H9 (cell line): ENCODE measurements around the gene CLCN3. TPM values are rescaled to one million over a fixed set of nuclear protein-coding genes. Genes with fewer than 3 reads are reported as not detected.

Experiments used
- DNase-seq: peaks from one replicate; pipeline ENCODE4 v3.0.0-alpha.2; 2017
- H2AFZ ChIP-seq: one replicate; pipeline ENCODE4 v1.6.1; 2013; ENCODE audit warnings: mild to moderate bottlenecking, low read length, control low read depth, moderate library complexity
- H2AK5ac ChIP-seq: 2 replicates; pipeline ENCODE4 v1.6.1; 2013; ENCODE audit warnings: low read length, control low read depth, mixed read lengths; ENCODE audit not compliant: insufficient read length
- H2BK120ac ChIP-seq: one replicate; pipeline ENCODE4 v1.6.1; 2013; ENCODE audit warnings: low read depth, mild to moderate bottlenecking, low read length, control low read depth, inconsistent platforms; ENCODE audit not compliant: poor library complexity, severe bottlenecking
- H2BK12ac ChIP-seq: 2 replicates; pipeline ENCODE4 v1.6.1; 2013; ENCODE audit warnings: low read length, control low read depth, mixed read lengths, low read depth; ENCODE audit not compliant: insufficient read length
- H2BK15ac ChIP-seq: 2 replicates; pipeline ENCODE4 v1.6.1; 2013; ENCODE audit warnings: low read depth, low read length, control low read depth
- H2BK20ac ChIP-seq: one replicate; pipeline ENCODE4 v1.6.1; 2013; ENCODE audit warnings: low read depth, mild to moderate bottlenecking, low read length, control low read depth, inconsistent platforms; ENCODE audit not compliant: poor library complexity, severe bottlenecking
- H2BK5ac ChIP-seq: 2 replicates; pipeline ENCODE4 v1.6.1; 2013; ENCODE audit warnings: low read length, control low read depth, mixed read lengths; ENCODE audit not compliant: insufficient read length
- H3K14ac ChIP-seq: 2 replicates; pipeline ENCODE4 v1.6.1; 2013; ENCODE audit warnings: low read length, control low read depth; ENCODE audit not compliant: insufficient read depth
- H3K18ac ChIP-seq: 2 replicates; pipeline ENCODE4 v1.6.1; 2013; ENCODE audit warnings: low read depth, mild to moderate bottlenecking, mixed read lengths, low read length, control low read depth; ENCODE audit not compliant: insufficient read length
- H3K23ac ChIP-seq: 2 replicates; pipeline ENCODE4 v1.6.1; 2013; ENCODE audit warnings: low read length, control low read depth, mixed read lengths, low read depth; ENCODE audit not compliant: insufficient read length
- H3K23me2 ChIP-seq: 2 replicates; pipeline ENCODE4 v1.6.1; 2013; ENCODE audit warnings: low read depth, mild to moderate bottlenecking, mixed read lengths, low read length, control low read depth; ENCODE audit not compliant: insufficient read length, poor library complexity, severe bottlenecking
- H3K27ac ChIP-seq: 2 replicates; pipeline ENCODE4 v1.5.1; 2013; ENCODE audit warnings: low read length, control low read depth, mixed read lengths, low read depth; ENCODE audit not compliant: insufficient read length
- H3K27me3 ChIP-seq: 2 replicates; pipeline ENCODE4 v1.6.1; 2013; ENCODE audit warnings: low read length, control low read depth, inconsistent platforms; ENCODE audit not compliant: insufficient read depth
- H3K4ac ChIP-seq: 2 replicates; pipeline ENCODE4 v1.6.1; 2013; ENCODE audit warnings: low read depth, mild to moderate bottlenecking, control low read depth, inconsistent platforms, low read length, moderate library complexity
- H3K4me1 ChIP-seq: 2 replicates; pipeline ENCODE4 v1.6.1; 2013; ENCODE audit warnings: low read length, control low read depth, inconsistent platforms; ENCODE audit not compliant: insufficient read depth
- H3K4me2 ChIP-seq: 2 replicates; pipeline ENCODE4 v1.6.1; 2013; ENCODE audit warnings: low read length, control low read depth, mixed read lengths; ENCODE audit not compliant: insufficient read length, insufficient read depth
- H3K56ac ChIP-seq: 2 replicates; pipeline ENCODE4 v1.6.1; 2013; ENCODE audit warnings: low read depth, mild to moderate bottlenecking, mixed read lengths, low read length, control low read depth; ENCODE audit not compliant: insufficient read length
- H3K79me1 ChIP-seq: 2 replicates; pipeline ENCODE4 v1.6.1; 2013; ENCODE audit warnings: low read depth, mild to moderate bottlenecking, moderate library complexity, low read length, control low read depth, inconsistent platforms; ENCODE audit not compliant: insufficient read depth, poor library complexity, severe bottlenecking
- H3K79me2 ChIP-seq: 2 replicates; pipeline ENCODE4 v1.6.1; 2013; ENCODE audit warnings: low read length, control low read depth, inconsistent platforms; ENCODE audit not compliant: insufficient read depth
- H3K9ac ChIP-seq: 2 replicates; pipeline ENCODE4 v1.6.1; 2013; ENCODE audit warnings: low read length, control low read depth, mixed read lengths; ENCODE audit not compliant: insufficient read length; ENCODE audit errors: extremely low read depth
- H3K9me3 ChIP-seq: one replicate; pipeline ENCODE4 v1.6.1; 2013; ENCODE audit warnings: low read depth, low read length, inconsistent platforms; ENCODE audit not compliant: control insufficient read depth
- H3T11ph ChIP-seq: one replicate; pipeline ENCODE4 v1.6.1; 2013; ENCODE audit warnings: mild to moderate bottlenecking, low read length, control low read depth, inconsistent platforms
- H4K20me1 ChIP-seq: one replicate; pipeline ENCODE4 v1.6.1; 2013; ENCODE audit not compliant: control insufficient read depth, insufficient read length, insufficient read depth
- H4K5ac ChIP-seq: 2 replicates; pipeline ENCODE4 v1.6.1; 2013; ENCODE audit warnings: low read depth, mild to moderate bottlenecking, mixed read lengths, low read length, control low read depth; ENCODE audit not compliant: insufficient read length
- H4K8ac ChIP-seq: replicated peaks from 2 replicates; pipeline ENCODE4 v1.6.1; 2013; ENCODE audit warnings: low read length, control low read depth, mixed read lengths, low read depth; ENCODE audit not compliant: insufficient read length
- H4K91ac ChIP-seq: 2 replicates; pipeline ENCODE4 v1.6.1; 2013; ENCODE audit warnings: low read depth, mild to moderate bottlenecking, moderate library complexity, mixed read lengths, low read length, control low read depth; ENCODE audit not compliant: insufficient read length
- H3K27ac Mint-ChIP-seq, 3 experiments: 2 replicates in 2 of 3; 3 replicates in 1 of 3; pipeline ENCODE4 v1.8.0; 2020 to 2021; ENCODE audit warnings: mixed read lengths in 3 of 3, mild to moderate bottlenecking in 1 of 3, moderate library complexity in 1 of 3
- H3K27me3 Mint-ChIP-seq: 2 replicates; pipeline ENCODE4 v1.8.0; 2021; ENCODE audit warnings: low read depth, mild to moderate bottlenecking, moderate library complexity, mixed read lengths
- H3K36me3 Mint-ChIP-seq, 3 experiments: 2 replicates in 2 of 3; 3 replicates in 1 of 3; pipeline ENCODE4 v1.8.0; 2020 to 2021; ENCODE audit warnings: low read depth in 3 of 3, mixed read lengths in 3 of 3; ENCODE audit not compliant: insufficient read depth in 1 of 3
- H3K4me1 Mint-ChIP-seq, 2 experiments: 2 replicates each; pipeline ENCODE4 v1.8.0; 2020; ENCODE audit warnings: mixed read lengths in 2 of 2
- H3K4me3 Mint-ChIP-seq, 2 experiments: 2 replicates in 1 of 2; 3 replicates in 1 of 2; pipeline ENCODE4 v1.8.0; 2020 to 2021; ENCODE audit warnings: mild to moderate bottlenecking in 2 of 2, mixed read lengths in 2 of 2, moderate library complexity in 1 of 2
- H3K9me3 Mint-ChIP-seq, 2 experiments: 2 replicates in 1 of 2; 3 replicates in 1 of 2; pipeline ENCODE4 v1.8.0; 2020; ENCODE audit warnings: mild to moderate bottlenecking in 2 of 2, mixed read lengths in 2 of 2, moderate library complexity in 1 of 2
- WGBS: extraction: QIAGEN DNeasy Blood & Tissue Kit; methylation state at CpG from one replicate; pipeline ENCODE4 v1.1.7; 2013; ENCODE audit warnings: missing lambda C conversion rate, low lambda C conversion rate, mixed read lengths; ENCODE audit not compliant: insufficient read length; ENCODE audit errors: extremely low coverage; 5-methylcytosine and 5-hydroxymethylcytosine counted together
- total RNA-seq: library from RNA; stranded (reverse); gene quantifications from 2 replicates; pipeline ENCODE4 v1.2.1, GENCODE V29; 2021
- TF ChIP-seq, protein P1 (sequence below): fragments of 200-600 bp; sonication (generic); conservative IDR thresholded peaks from 3 replicates; pipeline ENCODE4 v1.8.0; 2021; ENCODE audit warnings: antibody characterized with exemption, mild to moderate bottlenecking

The CLCN3 gene
- total RNA-seq, 1 experiment from 2014 or later: 25.7 TPM

DNA sequence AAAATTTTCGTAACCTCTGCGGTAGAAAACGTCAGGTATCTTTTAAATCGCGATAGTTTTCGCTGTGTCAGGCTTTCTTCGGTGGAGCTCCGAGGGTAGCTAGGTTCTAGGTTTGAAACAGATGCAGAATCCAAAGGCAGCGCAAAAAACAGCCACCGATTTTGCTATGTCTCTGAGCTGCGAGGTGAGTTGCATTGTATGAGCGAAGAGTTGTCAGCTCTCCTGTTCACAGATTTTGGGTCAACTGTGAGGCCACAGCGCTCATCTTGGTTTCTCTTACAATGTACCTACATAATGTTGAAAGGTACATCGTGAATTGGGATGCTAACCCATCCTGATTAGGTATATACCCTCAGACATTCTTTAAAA lies 486 bp downstream of the CLCN3 start:
- H3K18ac ChIP-seq: peak overlapping the region; percentile 21
- H3K56ac ChIP-seq: no peak overlapping the region
- no peak overlapping the region for H4K91ac ChIP-seq
- H2AK5ac ChIP-seq: no peak overlapping the region
- H4K8ac ChIP-seq: no peak overlapping the region
- H3K9me3 Mint-ChIP-seq: no peaks in the 10 kb centered on the region; a peak in 2 of 5 replicates
- H3K4ac ChIP-seq: no peak overlapping the region; the same call in 1 of the 2 replicates
- TF ChIP-seq, protein P1, sequence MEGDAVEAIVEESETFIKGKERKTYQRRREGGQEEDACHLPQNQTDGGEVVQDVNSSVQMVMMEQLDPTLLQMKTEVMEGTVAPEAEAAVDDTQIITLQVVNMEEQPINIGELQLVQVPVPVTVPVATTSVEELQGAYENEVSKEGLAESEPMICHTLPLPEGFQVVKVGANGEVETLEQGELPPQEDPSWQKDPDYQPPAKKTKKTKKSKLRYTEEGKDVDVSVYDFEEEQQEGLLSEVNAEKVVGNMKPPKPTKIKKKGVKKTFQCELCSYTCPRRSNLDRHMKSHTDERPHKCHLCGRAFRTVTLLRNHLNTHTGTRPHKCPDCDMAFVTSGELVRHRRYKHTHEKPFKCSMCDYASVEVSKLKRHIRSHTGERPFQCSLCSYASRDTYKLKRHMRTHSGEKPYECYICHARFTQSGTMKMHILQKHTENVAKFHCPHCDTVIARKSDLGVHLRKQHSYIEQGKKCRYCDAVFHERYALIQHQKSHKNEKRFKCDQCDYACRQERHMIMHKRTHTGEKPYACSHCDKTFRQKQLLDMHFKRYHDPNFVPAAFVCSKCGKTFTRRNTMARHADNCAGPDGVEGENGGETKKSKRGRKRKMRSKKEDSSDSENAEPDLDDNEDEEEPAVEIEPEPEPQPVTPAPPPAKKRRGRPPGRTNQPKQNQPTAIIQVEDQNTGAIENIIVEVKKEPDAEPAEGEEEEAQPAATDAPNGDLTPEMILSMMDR: no peak
- H4K20me1 ChIP-seq: no peaks in the 10 kb centered on the region
- peak overlapping the region; percentile 22 for H3K27ac ChIP-seq
- no CpG with 5 or more reads among the region's 14 CpGs for WGBS
- peak overlapping the region; percentile 96 for H3K4me2 ChIP-seq
- H2BK12ac ChIP-seq: no peak overlapping the region
- H2BK5ac ChIP-seq: peak overlapping the region; percentile 10
- peak overlapping the region; percentile 98 to 99 for H3K4me3 Mint-ChIP-seq
- peak overlapping the region; percentile 74; the same call in 1 of the 2 replicates for H3K14ac ChIP-seq
- H3K27me3 ChIP-seq: no peaks in the 10 kb centered on the region
- no peak overlapping the region for H3K23ac ChIP-seq
- no peaks in the 10 kb centered on the region for H3K79me1 ChIP-seq
- no peaks in the 10 kb centered on the region for H3K36me3 Mint-ChIP-seq
- no peak overlapping the region for H2BK15ac ChIP-seq
- no peaks in the 10 kb centered on the region for H3K4me1 ChIP-seq
- no peak for DNase-seq
- no peak overlapping the region for H3T11ph ChIP-seq
- no peak overlapping the region for H2BK20ac ChIP-seq
- H3K23me2 ChIP-seq: peaks cover 12% of the 10 kb centered on the region
- H2AFZ ChIP-seq: peak overlapping the region; percentile 3
- H3K4me1 Mint-ChIP-seq: peaks cover 15 to 17% of the 10 kb centered on the region in 2 experiments
- peak overlapping the region; percentile 99 to 100 (median 99) for H3K27ac Mint-ChIP-seq
- H2BK120ac ChIP-seq: peak overlapping the region; percentile 10
- no peaks in the 10 kb centered on the region for H3K27me3 Mint-ChIP-seq
- H3K9ac ChIP-seq: peak overlapping the region; percentile 92
- peak overlapping the region; percentile 1 for H4K5ac ChIP-seq
- peaks cover 15% of the 10 kb centered on the region; the same call in 1 of the 2 replicates for H3K79me2 ChIP-seq
- H3K9me3 ChIP-seq: no peaks in the 10 kb centered on the region
